Measurements from ENCODE around the gene SPC24. TPM values are rescaled to one million over a fixed set of nuclear protein-coding genes. Genes with fewer than 3 reads are reported as not detected.
A peak's percentile ranks its signal among the peaks of the same experiment; 100 is the strongest.

Gene SPC24
- total RNA-seq, 1 experiment from 2014 or later = 33.9 TPM

GRCh38 chr19:11197291-11198174, 42.0 kb upstream of the SPC24 start, which contains the start of gene KANK2 (continued):
- TF ChIP-seq FOSL1 (IDR thresholded peaks at IDR 0.05; ENCODE audit: low read depth) (no peak), SRF (IDR thresholded peaks at IDR 0.05; ENCODE audit: low read depth) (no peak), RAD21 (IDR thresholded peaks at IDR 0.05; ENCODE audit: low read depth) (no peak), SIN3A (IDR thresholded peaks at IDR 0.05; ENCODE audit: low read depth) (no peak; the same call in 1 of the 2 replicates), JUND (IDR thresholded peaks at IDR 0.05) (no peak), ATF3 (IDR thresholded peaks at IDR 0.05) (no peak)

- Histone ChIP-seq H2AFZ (ENCODE audit: low read depth, low read length, poor library complexity, severe bottlenecking) (no peak overlapping the region), H3K9me2 (ENCODE audit: insufficient read depth) (no peaks in the 10 kb centered on the region), H3K9ac (ENCODE audit: low read length) (peak overlapping the region; percentile 66), H3K4me3 (replicated peaks in 1 of 2; ENCODE audit: low read depth in 1 of 2, low read length in 2 of 2) (peak overlapping the region; percentile 63 to 78), H3K9me3 (ENCODE audit: control insufficient read depth in 1 of 2, insufficient read depth in 1 of 2, low read depth in 1 of 2, low read length in 2 of 2) (no peaks in the 10 kb centered on the region), H3K4me2 (ENCODE audit: low read length) (peak overlapping the region; percentile 75), H3K27me3 (ENCODE audit: insufficient read depth, low read length) (no peaks in the 10 kb centered on the region), H3K36me3 (ENCODE audit: control insufficient read depth in 1 of 2, insufficient read depth in 2 of 2, low read length in 2 of 2) (peaks cover 0 to 6% of the 10 kb centered on the region in 2 experiments; a peak in 1 of 4 replicates), H3K4me1 (ENCODE audit: control insufficient read depth in 1 of 2, insufficient read depth in 2 of 2, low read length in 2 of 2) (peaks cover 18 to 28% of the 10 kb centered on the region in 2 experiments), H3K79me2 (ENCODE audit: insufficient read depth, low read length) (0 out of 2 replicates have a peak, but pooled peaks cover 2% of the 10 kb centered on the region), H4K20me1 (ENCODE audit: insufficient read depth) (no peaks in the 10 kb centered on the region), H3K27ac (ENCODE audit: low read depth, low read length) (peak overlapping the region; percentile 81)
- no TSS peak for BruUV-seq (replicated peaks)
- ChIA-PET RAD21 (ENCODE audit: low non-redundant PET in 1 of 2, low total read pairs in 2 of 2, uncharacterized antibody in 2 of 2, unreplicated experiment in 2 of 2) (no interaction called here), CTCF (no interaction called here), POLR2A (no interaction called here)
- DNase-seq (ENCODE audit: low read depth, low spot score) (no peak), ATAC-seq (peak; percentile 38)
- TF ChIP-seq CEBPB (IDR thresholded peaks at IDR 0.05; ENCODE audit: low read depth) (no peak), SIN3A (IDR thresholded peaks at IDR 0.05; ENCODE audit: low read depth) (0 out of 2 replicates have a peak, but pooled peaks have one; percentile 2)
- intact Hi-C loops (cut with micrococcal nuclease) = no loop called here
Observed at GRCh38 chr19:11196406-11197287, 41.1 kb upstream of the SPC24 start.

Data from HCT116 (cell line).